Measurements from ENCODE around the gene FBXL13.
"Not testable (repeated sequence)": the region's sequence is repeated elsewhere in the genome, so short reads cannot be mapped to it uniquely, and the experiment has no call there.

Gene FBXL13

DNA sequence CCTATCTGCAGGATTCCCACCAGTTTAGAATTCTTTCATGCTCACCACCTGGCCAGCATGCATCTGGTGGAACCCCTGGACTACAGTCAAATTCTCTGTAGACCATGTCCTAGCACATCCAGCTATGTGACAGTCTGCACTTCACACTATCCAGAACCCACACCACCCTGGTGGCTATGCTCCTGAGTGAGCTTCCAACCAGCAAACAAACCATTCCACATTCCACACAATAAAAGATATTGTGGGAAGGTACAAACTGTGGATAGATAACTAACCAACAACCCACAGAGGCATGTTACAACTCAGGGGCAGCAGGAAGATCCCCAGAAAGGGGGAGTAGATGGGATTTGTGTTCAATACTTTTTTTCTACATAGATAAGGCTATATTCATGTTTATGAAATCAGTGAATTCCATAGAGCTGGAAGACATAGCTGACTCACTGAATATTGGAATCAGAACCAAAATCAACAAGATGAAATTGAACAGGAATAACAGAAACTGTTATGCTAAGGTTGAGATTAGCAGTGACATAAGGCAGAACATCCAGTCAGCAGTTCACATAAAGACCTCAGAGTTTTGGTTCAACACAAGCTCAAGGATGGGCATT lies 89.3 kb downstream of the FBXL13 start:
- Histone ChIP-seq H3K9me3 (ENCODE audit: control insufficient read depth in 2 of 2, low read length in 2 of 2) (peaks cover 0 to 2% of the 10 kb centered on the region in 2 donors), H3K36me3 (ENCODE audit: control insufficient read depth in 2 of 2, insufficient read depth in 2 of 2, low read length in 2 of 2) (no peaks in the 10 kb centered on the region), H3K4me1 (ENCODE audit: control insufficient read depth, insufficient read depth, low read length) (no peaks in the 10 kb centered on the region), H3K27ac (ENCODE audit: low read length) (no peak overlapping the region), H3K27me3 (ENCODE audit: control insufficient read depth in 1 of 2, insufficient read depth in 2 of 2, low read length in 2 of 2) (no peaks in the 10 kb centered on the region), H3K9ac (ENCODE audit: low read length in 2 of 2) (no peak overlapping the region), H3K4me3 (ENCODE audit: low read length in 2 of 2) (no peak overlapping the region)

DNA sequence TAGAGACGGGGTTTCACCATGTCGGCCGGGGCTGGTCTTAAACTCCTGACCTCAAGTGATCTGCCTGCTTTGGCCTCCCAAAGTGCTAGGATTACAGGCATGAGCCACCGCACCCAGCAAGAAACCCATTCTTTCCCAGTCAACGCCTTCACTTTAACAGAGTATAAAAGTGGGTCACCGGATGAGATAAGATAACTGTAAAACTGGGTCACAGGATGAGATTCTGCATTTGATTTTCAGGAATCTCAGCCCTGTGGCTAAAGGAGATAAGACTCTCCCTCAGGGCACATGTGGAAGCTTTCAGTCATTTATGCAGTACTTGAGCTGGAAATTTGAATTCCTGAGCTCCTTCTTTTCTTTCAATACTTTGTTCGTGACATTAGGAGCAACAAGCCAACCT lies 91.0 kb downstream of the FBXL13 start:
- no peak overlapping the region for H3K27ac ChIP-seq (ENCODE audit: low read length)
- no peaks in the 10 kb centered on the region for H3K4me1 ChIP-seq (ENCODE audit: control insufficient read depth, insufficient read depth, low read length)
- H3K36me3 ChIP-seq (ENCODE audit: control insufficient read depth in 2 of 2, insufficient read depth in 2 of 2, low read length in 2 of 2): no peaks in the 10 kb centered on the region
- H3K4me3 ChIP-seq (ENCODE audit: low read length in 2 of 2): no peak overlapping the region
- no peak overlapping the region for H3K9ac ChIP-seq (ENCODE audit: low read length in 2 of 2)
- no peaks in the 10 kb centered on the region for H3K27me3 ChIP-seq (ENCODE audit: control insufficient read depth in 1 of 2, insufficient read depth in 2 of 2, low read length in 2 of 2)
- peaks cover 0 to 6% of the 10 kb centered on the region in 2 donors for H3K9me3 ChIP-seq (ENCODE audit: control insufficient read depth in 2 of 2, low read length in 2 of 2)

DNA sequence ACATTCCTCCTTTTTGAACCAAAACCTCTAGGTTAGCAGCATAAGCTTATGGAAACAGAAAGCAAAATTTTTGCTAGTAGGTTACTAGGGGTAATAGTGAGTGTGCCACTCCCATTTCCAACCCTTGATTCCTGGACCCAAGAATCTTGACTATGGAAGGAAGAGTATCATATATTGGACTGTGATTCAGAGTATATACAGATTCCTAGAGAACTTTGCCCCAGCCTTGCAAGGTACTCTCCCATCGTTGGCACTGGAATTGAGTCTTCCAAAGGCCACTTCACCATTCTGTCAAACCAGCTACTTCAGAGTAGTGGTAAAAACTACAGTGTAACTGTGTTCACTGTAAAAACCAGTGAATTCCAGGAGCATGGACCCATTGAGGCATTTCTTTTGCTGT lies 92.4 kb downstream of the FBXL13 start:
- Histone ChIP-seq H3K4me3 (ENCODE audit: low read length in 2 of 2) (no peak overlapping the region), H3K36me3 (ENCODE audit: control insufficient read depth in 2 of 2, insufficient read depth in 2 of 2, low read length in 2 of 2) (no peaks in the 10 kb centered on the region), H3K9ac (ENCODE audit: low read length in 2 of 2) (no peak overlapping the region), H3K27me3 (ENCODE audit: control insufficient read depth in 1 of 2, insufficient read depth in 2 of 2, low read length in 2 of 2) (no peaks in the 10 kb centered on the region), H3K9me3 (ENCODE audit: control insufficient read depth in 2 of 2, low read length in 2 of 2) (peaks cover 0 to 6% of the 10 kb centered on the region in 2 donors), H3K4me1 (ENCODE audit: control insufficient read depth, insufficient read depth, low read length) (no peaks in the 10 kb centered on the region), H3K27ac (ENCODE audit: low read length) (no peak overlapping the region)

DNA sequence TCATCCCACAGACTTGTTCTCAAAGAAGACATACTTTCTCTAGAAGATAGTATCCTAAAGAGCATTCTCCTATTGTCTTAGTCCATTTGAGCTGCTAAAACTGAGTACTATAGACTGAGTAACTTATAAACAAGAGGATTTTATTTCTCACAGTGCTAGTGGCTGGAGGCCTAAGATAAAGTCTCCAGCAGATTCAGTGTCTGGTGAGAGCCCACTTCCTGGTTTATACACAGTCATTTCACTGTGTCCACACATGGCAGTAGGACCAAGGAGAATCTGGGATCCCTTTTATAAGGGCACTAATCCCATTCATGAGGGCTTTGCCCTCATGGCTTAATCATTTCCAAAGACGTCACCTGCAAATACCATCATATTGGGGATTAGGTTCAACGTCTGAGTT lies 93.1 kb downstream of the FBXL13 start:
- Histone ChIP-seq H3K9ac (ENCODE audit: low read length in 2 of 2) (no peak overlapping the region), H3K27me3 (ENCODE audit: control insufficient read depth in 1 of 2, insufficient read depth in 2 of 2, low read length in 2 of 2) (no peaks in the 10 kb centered on the region), H3K9me3 (ENCODE audit: control insufficient read depth in 2 of 2, low read length in 2 of 2) (peaks cover 0 to 6% of the 10 kb centered on the region in 2 donors), H3K27ac (ENCODE audit: low read length) (no peak overlapping the region), H3K4me1 (ENCODE audit: control insufficient read depth, insufficient read depth, low read length) (no peaks in the 10 kb centered on the region), H3K36me3 (ENCODE audit: control insufficient read depth in 2 of 2, insufficient read depth in 2 of 2, low read length in 2 of 2) (no peaks in the 10 kb centered on the region), H3K4me3 (ENCODE audit: low read length in 2 of 2) (no peak overlapping the region)

DNA sequence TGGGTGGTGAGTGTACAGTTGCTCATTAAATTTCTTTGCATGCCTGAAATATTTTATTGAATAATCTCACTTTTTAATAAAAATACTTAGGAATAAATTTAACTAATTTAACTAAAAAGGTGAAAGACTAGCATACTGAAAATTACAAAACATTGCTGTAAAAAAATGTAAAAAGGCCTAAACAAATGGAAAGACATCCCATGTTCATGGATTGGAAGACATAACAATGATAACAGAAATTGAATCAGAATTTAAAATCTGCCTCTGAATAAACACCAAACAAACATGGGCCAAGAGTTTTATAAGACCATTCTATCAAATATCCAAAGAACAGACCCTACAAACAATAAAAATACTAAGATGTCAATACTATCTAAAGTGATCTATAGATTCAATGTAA lies 94.9 kb downstream of the FBXL13 start:
- Histone ChIP-seq H3K9me3 (ENCODE audit: control insufficient read depth in 2 of 2, low read length in 2 of 2) (peaks cover 0 to 6% of the 10 kb centered on the region in 2 donors), H3K4me3 (ENCODE audit: low read length in 2 of 2) (no peak overlapping the region), H3K4me1 (ENCODE audit: control insufficient read depth, insufficient read depth, low read length) (no peaks in the 10 kb centered on the region)

DNA sequence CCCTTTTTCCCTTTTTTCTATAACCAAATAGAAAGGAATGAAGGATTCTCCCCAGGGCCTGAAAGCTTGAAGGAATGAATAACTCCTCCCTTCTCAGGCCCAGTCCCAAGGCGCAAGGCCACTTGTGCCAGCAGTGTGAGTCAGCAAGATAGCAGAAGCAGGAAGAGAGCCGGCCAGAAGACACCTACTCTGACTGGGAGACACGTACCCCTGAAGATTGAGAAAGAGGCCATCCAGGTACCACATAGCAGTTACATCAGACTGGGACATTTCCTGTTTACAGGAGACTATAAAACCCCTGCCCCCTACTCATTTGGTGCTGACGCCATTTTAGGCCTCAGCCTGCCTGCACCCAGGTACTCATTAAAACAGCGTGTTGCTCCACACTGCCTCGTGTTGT lies 96.3 kb downstream of the FBXL13 start:
- Histone ChIP-seq H3K9me3 (ENCODE audit: control insufficient read depth in 2 of 2, low read length in 2 of 2) (peaks cover 0 to 6% of the 10 kb centered on the region in 2 donors), H3K36me3 (ENCODE audit: control insufficient read depth in 2 of 2, insufficient read depth in 2 of 2, low read length in 2 of 2) (no peaks in the 10 kb centered on the region), H3K27me3 (ENCODE audit: control insufficient read depth in 1 of 2, insufficient read depth in 2 of 2, low read length in 2 of 2) (no peaks in the 10 kb centered on the region), H3K27ac (ENCODE audit: low read length) (no peak overlapping the region), H3K4me1 (ENCODE audit: control insufficient read depth, insufficient read depth, low read length) (no peaks in the 10 kb centered on the region), H3K4me3 (ENCODE audit: low read length in 2 of 2) (no peak overlapping the region), H3K9ac (ENCODE audit: low read length in 2 of 2) (no peak overlapping the region)

More for the DNA sequence above, 94.9 kb downstream of the FBXL13 start:
- Histone ChIP-seq H3K27ac (ENCODE audit: low read length) (no peak overlapping the region), H3K27me3 (ENCODE audit: control insufficient read depth in 1 of 2, insufficient read depth in 2 of 2, low read length in 2 of 2) (no peaks in the 10 kb centered on the region), H3K9ac (ENCODE audit: low read length in 2 of 2) (no peak overlapping the region), H3K36me3 (ENCODE audit: control insufficient read depth in 2 of 2, insufficient read depth in 2 of 2, low read length in 2 of 2) (no peaks in the 10 kb centered on the region)

DNA sequence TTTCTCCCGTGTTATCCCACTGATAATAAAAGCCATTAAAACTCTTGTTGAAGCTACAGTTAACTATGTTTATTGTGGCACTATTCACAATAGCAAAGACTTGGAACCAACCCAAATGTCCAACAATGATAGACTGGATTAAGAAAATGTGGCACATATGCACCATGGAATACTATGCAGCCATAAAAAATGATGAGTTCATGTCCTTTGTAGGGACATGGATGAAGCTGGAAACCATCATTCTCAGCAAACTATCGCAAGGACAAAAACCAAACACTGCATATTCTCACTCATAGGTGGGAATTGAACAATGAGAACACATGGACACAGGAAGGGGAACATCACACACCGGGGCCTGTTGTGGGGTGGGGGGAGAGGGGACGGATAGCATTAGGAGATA lies 97.0 kb downstream of the FBXL13 start:
- H3K4me1 ChIP-seq (ENCODE audit: control insufficient read depth, insufficient read depth, low read length); H3K9ac ChIP-seq (ENCODE audit: low read length in 2 of 2); H3K4me3 ChIP-seq (ENCODE audit: low read length in 2 of 2): not testable (repeated sequence)

DNA sequence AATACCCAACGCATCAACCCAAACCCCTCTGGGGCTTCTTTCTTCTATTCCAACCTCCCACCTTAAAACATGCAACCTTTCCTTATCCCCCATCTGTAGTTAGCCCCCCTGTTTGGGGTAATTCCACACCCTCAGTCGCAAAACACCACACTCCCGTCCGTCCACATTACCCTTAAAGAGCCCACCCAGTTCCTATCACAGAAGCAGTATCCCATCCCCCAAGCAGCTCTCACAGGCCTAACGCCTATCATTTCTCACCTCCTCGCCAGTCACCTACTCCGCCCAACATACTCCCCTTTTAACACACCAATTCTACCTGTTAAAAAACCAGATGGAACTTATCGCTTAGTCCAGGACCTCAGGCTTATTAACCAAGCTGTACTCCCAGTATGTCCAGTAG lies 98.1 kb downstream of the FBXL13 start:
- H3K9ac ChIP-seq (ENCODE audit: low read length in 2 of 2): no peak overlapping the region
- no peaks in the 10 kb centered on the region for H3K27me3 ChIP-seq (ENCODE audit: control insufficient read depth in 1 of 2, insufficient read depth in 2 of 2, low read length in 2 of 2)
- H3K4me3 ChIP-seq (ENCODE audit: low read length in 2 of 2): no peak overlapping the region
- H3K27ac ChIP-seq (ENCODE audit: low read length): no peak overlapping the region
- H3K9me3 ChIP-seq (ENCODE audit: control insufficient read depth in 2 of 2, low read length in 2 of 2): peaks cover 0 to 6% of the 10 kb centered on the region in 2 donors
- no peaks in the 10 kb centered on the region for H3K36me3 ChIP-seq (ENCODE audit: control insufficient read depth in 2 of 2, insufficient read depth in 2 of 2, low read length in 2 of 2)
- no peaks in the 10 kb centered on the region for H3K4me1 ChIP-seq (ENCODE audit: control insufficient read depth, insufficient read depth, low read length)

More for the DNA sequence above, 97.0 kb downstream of the FBXL13 start:
- H3K27ac ChIP-seq (ENCODE audit: low read length); H3K9me3 ChIP-seq (ENCODE audit: control insufficient read depth in 2 of 2, low read length in 2 of 2); H3K27me3 ChIP-seq (ENCODE audit: control insufficient read depth in 1 of 2, insufficient read depth in 2 of 2, low read length in 2 of 2); H3K36me3 ChIP-seq (ENCODE audit: control insufficient read depth in 2 of 2, insufficient read depth in 2 of 2, low read length in 2 of 2): not testable (repeated sequence)

DNA sequence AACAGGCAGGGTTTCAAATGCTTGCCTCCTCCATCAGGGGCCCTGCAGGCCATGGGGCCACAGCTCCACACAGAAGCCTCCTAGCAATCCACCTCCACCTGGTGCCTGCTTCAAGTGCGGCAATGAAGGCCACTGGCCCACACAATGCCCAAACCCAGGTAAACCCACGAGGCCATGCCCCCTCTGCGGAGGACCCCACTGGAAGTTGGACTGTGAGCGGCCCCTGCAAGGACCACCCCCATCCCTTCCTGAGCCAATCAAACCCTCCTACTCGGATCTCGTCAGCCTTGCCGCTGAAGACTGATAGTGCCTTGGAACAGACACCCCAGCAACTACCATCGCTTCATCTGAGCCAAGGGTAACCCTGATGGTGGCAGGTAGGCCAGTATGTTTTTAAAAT lies 98.7 kb downstream of the FBXL13 start:
- Histone ChIP-seq H3K4me1 (ENCODE audit: control insufficient read depth, insufficient read depth, low read length) (no peaks in the 10 kb centered on the region), H3K27ac (ENCODE audit: low read length) (no peak overlapping the region)

DNA sequence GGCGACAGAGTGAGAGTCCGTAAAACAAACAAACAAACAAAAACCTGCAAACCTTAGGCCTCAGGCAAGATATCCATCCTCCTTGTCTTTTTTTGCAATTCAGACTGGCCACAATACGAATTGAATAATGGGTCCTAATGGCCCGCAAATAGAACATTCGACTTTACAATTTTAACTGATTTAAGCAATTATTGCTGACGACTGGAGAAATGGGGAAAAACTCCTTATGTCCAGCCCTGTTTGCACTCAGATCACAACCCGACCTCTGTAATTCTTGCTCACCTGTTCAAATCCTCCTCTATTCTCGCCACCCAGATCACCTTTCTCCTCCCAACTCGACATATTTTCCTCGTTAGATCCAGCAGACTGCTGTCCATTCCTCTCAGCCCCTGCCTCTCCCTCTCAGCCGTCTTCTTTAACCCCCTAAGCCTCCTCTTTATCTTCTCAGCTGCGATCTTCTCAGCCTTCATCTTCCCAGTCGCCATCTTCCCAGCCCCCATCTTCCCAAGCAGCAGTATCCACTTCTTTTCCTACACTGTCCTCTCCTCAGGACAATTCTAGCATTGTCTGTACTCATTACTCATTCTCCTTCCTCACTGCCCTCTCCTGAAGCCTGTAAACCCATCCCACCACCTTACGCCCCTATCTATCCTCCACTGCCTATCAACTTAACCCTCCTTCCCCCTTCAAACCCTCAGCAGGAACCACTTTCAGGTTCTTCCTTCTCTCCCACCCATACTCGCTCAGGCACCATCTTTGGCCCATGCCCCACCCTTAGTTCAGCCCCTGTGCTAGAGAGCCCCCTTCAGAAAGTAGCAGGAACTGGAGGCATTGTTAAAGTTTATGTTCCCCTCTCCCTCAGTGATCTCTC lies 100.0 kb downstream of the FBXL13 start:
- no peak overlapping the region for H3K27ac ChIP-seq (ENCODE audit: low read length)
- H3K4me1 ChIP-seq (ENCODE audit: control insufficient read depth, insufficient read depth, low read length): no peaks in the 10 kb centered on the region
- no peaks in the 10 kb centered on the region for H3K9me3 ChIP-seq (ENCODE audit: control insufficient read depth in 2 of 2, low read length in 2 of 2)
- no peaks in the 10 kb centered on the region for H3K36me3 ChIP-seq (ENCODE audit: control insufficient read depth in 2 of 2, insufficient read depth in 2 of 2, low read length in 2 of 2)
- H3K27me3 ChIP-seq (ENCODE audit: control insufficient read depth in 1 of 2, insufficient read depth in 2 of 2, low read length in 2 of 2): no peaks in the 10 kb centered on the region
- no peak overlapping the region for H3K9ac ChIP-seq (ENCODE audit: low read length in 2 of 2)
- H3K4me3 ChIP-seq (ENCODE audit: low read length in 2 of 2): no peak overlapping the region

More for the DNA sequence above, 98.7 kb downstream of the FBXL13 start:
- Histone ChIP-seq H3K9me3 (ENCODE audit: control insufficient read depth in 2 of 2, low read length in 2 of 2) (peaks cover 0 to 6% of the 10 kb centered on the region in 2 donors), H3K36me3 (ENCODE audit: control insufficient read depth in 2 of 2, insufficient read depth in 2 of 2, low read length in 2 of 2) (no peaks in the 10 kb centered on the region), H3K27me3 (ENCODE audit: control insufficient read depth in 1 of 2, insufficient read depth in 2 of 2, low read length in 2 of 2) (no peaks in the 10 kb centered on the region), H3K4me3 (ENCODE audit: low read length in 2 of 2) (no peak overlapping the region), H3K9ac (ENCODE audit: low read length in 2 of 2) (no peak overlapping the region)
